Liver (tissue), 9 donors: ENCODE data around the gene KRTAP4-11. TPM values are rescaled to one million over a fixed set of nuclear protein-coding genes. Genes with fewer than 3 reads are reported as not detected.

Experiments
- DNase-seq: peaks from one replicate; pipeline ENCODE4 v3.0.0-alpha.2; 2017; ENCODE audit warnings: low spot score
- H3K27ac ChIP-seq, 2 donors: one replicate each; pipeline ENCODE4 v1.7.0; 2013; ENCODE audit warnings: inconsistent platforms in 2 of 2, low read length in 2 of 2, control low read depth in 1 of 2, low read depth in 1 of 2, mild to moderate bottlenecking in 1 of 2
- H3K27me3 ChIP-seq, 4 donors: one replicate each; pipeline versions ENCODE4 v1.6.1 to v1.7.0; 2013; ENCODE audit warnings: low read length in 3 of 4, inconsistent platforms in 1 of 4, mild to moderate bottlenecking in 1 of 4, moderate library complexity in 1 of 4; ENCODE audit not compliant: control insufficient read depth in 4 of 4, insufficient read depth in 4 of 4
- H3K36me3 ChIP-seq, 4 donors: one replicate each; pipeline versions ENCODE4 v1.6.1 to v1.7.0; 2013; ENCODE audit warnings: low read length in 3 of 4, mild to moderate bottlenecking in 3 of 4, low read depth in 1 of 4, moderate library complexity in 1 of 4; ENCODE audit not compliant: control insufficient read depth in 4 of 4, insufficient read depth in 3 of 4
- H3K4me1 ChIP-seq, 4 donors: one replicate each; pipeline versions ENCODE4 v1.6.1 to v1.7.0; 2013; ENCODE audit warnings: low read length in 3 of 4, mild to moderate bottlenecking in 3 of 4, moderate library complexity in 1 of 4; ENCODE audit not compliant: control insufficient read depth in 4 of 4, insufficient read depth in 4 of 4
- H3K4me3 ChIP-seq, 3 donors: one replicate each; pipeline versions ENCODE4 v1.6.1 to v1.7.0; 2013; ENCODE audit warnings: low read length in 3 of 3, control low read depth in 1 of 3, low read depth in 1 of 3, mild to moderate bottlenecking in 1 of 3
- H3K9ac ChIP-seq, 2 donors: one replicate each; pipeline ENCODE4 v1.7.0; 2013; ENCODE audit warnings: low read length in 2 of 2, mild to moderate bottlenecking in 2 of 2, moderate library complexity in 2 of 2, control low read depth in 1 of 2, low read depth in 1 of 2
- H3K9me3 ChIP-seq, 4 donors: one replicate each; pipeline versions ENCODE4 v1.6.1 to v1.7.0; 2013; ENCODE audit warnings: low read length in 3 of 4; ENCODE audit not compliant: control insufficient read depth in 4 of 4
- EGR1 ChIP-seq, 2 donors: IDR thresholded peaks; 2 replicates each; pipeline ENCODE4 v1.6.1; 2016 to 2018; ENCODE audit warnings: antibody characterized with exemption in 2 of 2, low read depth in 2 of 2
- FOXA1 ChIP-seq: IDR thresholded peaks from 2 replicates; pipeline ENCODE4 v1.6.1; 2016; ENCODE audit warnings: antibody characterized with exemption
- FOXA2 ChIP-seq: IDR thresholded peaks from 2 replicates; pipeline ENCODE4 v1.6.1; 2016; ENCODE audit warnings: antibody characterized with exemption
- GABPA ChIP-seq, 2 donors: IDR thresholded peaks in 1 of 2; conservative IDR thresholded peaks in 1 of 2; 2 replicates each; pipeline ENCODE4 v1.6.1; 2016; ENCODE audit warnings: antibody characterized with exemption in 2 of 2, mild to moderate bottlenecking in 1 of 2, moderate library complexity in 1 of 2
- HNF4A ChIP-seq, 2 donors: conservative IDR thresholded peaks; 2 replicates each; pipeline ENCODE4 v1.6.1; 2016; ENCODE audit warnings: antibody characterized with exemption in 2 of 2, mild to moderate bottlenecking in 2 of 2
- HNF4G ChIP-seq: IDR thresholded peaks from 2 replicates; pipeline ENCODE4 v1.6.1; 2016; ENCODE audit warnings: antibody characterized with exemption
- NR2F2 ChIP-seq: IDR thresholded peaks from 2 replicates; pipeline ENCODE4 v1.6.1; 2016; ENCODE audit warnings: antibody characterized with exemption
- RXRA ChIP-seq, 2 donors: IDR thresholded peaks; 2 replicates each; pipeline ENCODE4 v1.6.1; 2017 to 2018; ENCODE audit warnings: antibody characterized with exemption in 2 of 2, mild to moderate bottlenecking in 1 of 2
- YY1 ChIP-seq: IDR thresholded peaks from 2 replicates; pipeline ENCODE4 v1.6.1; 2016; ENCODE audit warnings: antibody characterized with exemption, mild to moderate bottlenecking
- WGBS: extraction: QIAGEN DNeasy Blood & Tissue Kit; methylation state at CpG from one replicate; pipeline ENCODE4 v1.1.7; 2013; 5-methylcytosine and 5-hydroxymethylcytosine counted together
- polyA plus RNA-seq, 2 donors: library from polyadenylated mRNA; stranded (reverse) in 1 of 2; unstranded in 1 of 2; fragments of 200-250 nt in 1 of 2; fragments of >200 nt in 1 of 2; fragmentation: Nextera tagmentation in 1 of 2; extraction: Ambion mirVana in 1 of 2; gene quantifications; one replicate each; pipeline versions ENCODE4 v1.2.1 to v1.2.3, GENCODE V29; 2013 to 2015
- total RNA-seq, 2 donors: library from RNA; depleted of rRNA; stranded (reverse); fragments of >200 nt; gene quantifications; one replicate each; pipeline ENCODE4 v1.2.3, GENCODE V29; 2014
- TF ChIP-seq, protein P1 (sequence below): IDR thresholded peaks from 2 replicates; pipeline ENCODE4 v1.6.1; 2016; ENCODE audit warnings: antibody characterized with exemption
- TF ChIP-seq, protein P2 (sequence below): fragments of 150-350 bp; IDR thresholded peaks from 2 replicates; pipeline ENCODE4 v1.5.1; 2017; ENCODE audit warnings: improper control_type of control experiment, low read depth, low read length; ENCODE audit not compliant: missing input control
- TF ChIP-seq, protein P3 (sequence below): IDR thresholded peaks from 2 replicates; pipeline ENCODE4 v1.6.1; 2016; ENCODE audit warnings: antibody characterized with exemption, mild to moderate bottlenecking
- TF ChIP-seq, protein P4 (sequence below): IDR thresholded peaks from 2 replicates; pipeline ENCODE4 v1.6.1; 2016; ENCODE audit warnings: antibody characterized with exemption
- TF ChIP-seq, protein P5 (sequence below): IDR thresholded peaks from 2 replicates; pipeline ENCODE4 v1.6.1; 2016; ENCODE audit warnings: antibody characterized with exemption
- donor health status: healthy.
- donor health status: healthy.
- donor health status: healthy.
- donor health status: healthy.
- donor health status: healthy.

Gene KRTAP4-11
- total and polyA plus RNA-seq, 4 donors, result not detected

DNA sequence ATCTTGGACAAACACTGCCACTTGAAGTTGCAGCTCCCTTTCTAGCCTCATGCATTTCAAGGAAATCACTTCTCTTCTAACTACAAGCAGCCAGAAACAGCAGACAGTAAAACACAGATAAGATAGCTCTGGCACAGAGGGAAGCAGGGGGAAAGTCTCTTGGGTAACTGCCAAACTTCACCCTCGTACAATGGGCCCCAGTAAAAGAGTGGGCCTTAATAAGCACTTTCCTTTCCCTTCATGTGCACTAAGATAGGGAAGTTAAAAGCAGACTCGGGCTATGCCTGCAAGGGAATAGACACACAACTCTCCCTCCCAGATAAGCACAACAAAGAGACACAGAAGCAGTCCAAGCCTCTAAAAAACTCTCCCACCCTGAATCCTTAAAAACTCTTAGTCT is 35.7 kb upstream of the KRTAP4-11 start (continued):
- TF ChIP-seq, protein P1, sequence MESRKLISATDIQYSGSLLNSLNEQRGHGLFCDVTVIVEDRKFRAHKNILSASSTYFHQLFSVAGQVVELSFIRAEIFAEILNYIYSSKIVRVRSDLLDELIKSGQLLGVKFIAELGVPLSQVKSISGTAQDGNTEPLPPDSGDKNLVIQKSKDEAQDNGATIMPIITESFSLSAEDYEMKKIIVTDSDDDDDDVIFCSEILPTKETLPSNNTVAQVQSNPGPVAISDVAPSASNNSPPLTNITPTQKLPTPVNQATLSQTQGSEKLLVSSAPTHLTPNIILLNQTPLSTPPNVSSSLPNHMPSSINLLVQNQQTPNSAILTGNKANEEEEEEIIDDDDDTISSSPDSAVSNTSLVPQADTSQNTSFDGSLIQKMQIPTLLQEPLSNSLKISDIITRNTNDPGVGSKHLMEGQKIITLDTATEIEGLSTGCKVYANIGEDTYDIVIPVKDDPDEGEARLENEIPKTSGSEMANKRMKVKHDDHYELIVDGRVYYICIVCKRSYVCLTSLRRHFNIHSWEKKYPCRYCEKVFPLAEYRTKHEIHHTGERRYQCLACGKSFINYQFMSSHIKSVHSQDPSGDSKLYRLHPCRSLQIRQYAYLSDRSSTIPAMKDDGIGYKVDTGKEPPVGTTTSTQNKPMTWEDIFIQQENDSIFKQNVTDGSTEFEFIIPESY, result no peak
- TF ChIP-seq GABPA (IDR thresholded peaks at IDR 0.05 in 1 of 2, conservative IDR thresholded peaks at IDR 0.05 in 1 of 2), result no peak
- TF ChIP-seq EGR1 (IDR thresholded peaks at IDR 0.05; ENCODE audit: low read depth in 2 of 2), result no peak

DNA sequence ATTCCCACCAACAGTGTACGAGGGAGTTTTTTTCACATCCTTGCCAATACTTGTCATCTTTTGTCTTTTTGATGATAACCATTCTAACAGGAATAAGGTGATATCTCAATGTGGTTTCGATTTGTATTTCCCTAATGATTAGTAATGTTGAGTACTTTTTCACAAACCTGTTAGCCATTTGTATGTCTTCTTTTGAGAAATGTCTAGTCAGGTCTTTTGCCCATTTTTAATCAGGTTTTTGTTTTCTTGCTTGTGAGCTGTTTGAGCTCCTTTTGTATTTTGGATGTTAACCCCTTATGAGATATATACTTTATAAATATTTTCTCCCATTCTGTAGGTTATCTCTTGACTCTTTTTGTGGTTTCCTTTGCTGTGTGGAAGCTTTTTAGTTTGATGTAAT is 33.4 kb upstream of the KRTAP4-11 start:
- no peaks in the 10 kb centered on the region for H3K4me1 ChIP-seq

More for the DNA sequence above, 33.4 kb upstream of the KRTAP4-11 start:
- WGBS, result 52% methylated on average over 2 of the region's 2 CpGs
- H3K4me3 ChIP-seq, result no peak overlapping the region
- H3K27me3 ChIP-seq, result peaks cover 0 to 3% (median 0%) of the 10 kb centered on the region in 4 donors
- H3K27ac ChIP-seq, result no peak overlapping the region
- TF ChIP-seq HNF4A (conservative IDR thresholded peaks at IDR 0.05) (no peak), HNF4G (no peak), FOXA1 (no peak), RXRA (IDR thresholded peaks at IDR 0.05) (no peak), YY1 (no peak), FOXA2 (no peak), EGR1 (IDR thresholded peaks at IDR 0.05; ENCODE audit: low read depth in 2 of 2) (no peak), GABPA (IDR thresholded peaks at IDR 0.05 in 1 of 2, conservative IDR thresholded peaks at IDR 0.05 in 1 of 2) (no peak), NR2F2 (no peak)
- TF ChIP-seq, protein P2, sequence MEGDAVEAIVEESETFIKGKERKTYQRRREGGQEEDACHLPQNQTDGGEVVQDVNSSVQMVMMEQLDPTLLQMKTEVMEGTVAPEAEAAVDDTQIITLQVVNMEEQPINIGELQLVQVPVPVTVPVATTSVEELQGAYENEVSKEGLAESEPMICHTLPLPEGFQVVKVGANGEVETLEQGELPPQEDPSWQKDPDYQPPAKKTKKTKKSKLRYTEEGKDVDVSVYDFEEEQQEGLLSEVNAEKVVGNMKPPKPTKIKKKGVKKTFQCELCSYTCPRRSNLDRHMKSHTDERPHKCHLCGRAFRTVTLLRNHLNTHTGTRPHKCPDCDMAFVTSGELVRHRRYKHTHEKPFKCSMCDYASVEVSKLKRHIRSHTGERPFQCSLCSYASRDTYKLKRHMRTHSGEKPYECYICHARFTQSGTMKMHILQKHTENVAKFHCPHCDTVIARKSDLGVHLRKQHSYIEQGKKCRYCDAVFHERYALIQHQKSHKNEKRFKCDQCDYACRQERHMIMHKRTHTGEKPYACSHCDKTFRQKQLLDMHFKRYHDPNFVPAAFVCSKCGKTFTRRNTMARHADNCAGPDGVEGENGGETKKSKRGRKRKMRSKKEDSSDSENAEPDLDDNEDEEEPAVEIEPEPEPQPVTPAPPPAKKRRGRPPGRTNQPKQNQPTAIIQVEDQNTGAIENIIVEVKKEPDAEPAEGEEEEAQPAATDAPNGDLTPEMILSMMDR, result no peak
- TF ChIP-seq, protein P3, sequence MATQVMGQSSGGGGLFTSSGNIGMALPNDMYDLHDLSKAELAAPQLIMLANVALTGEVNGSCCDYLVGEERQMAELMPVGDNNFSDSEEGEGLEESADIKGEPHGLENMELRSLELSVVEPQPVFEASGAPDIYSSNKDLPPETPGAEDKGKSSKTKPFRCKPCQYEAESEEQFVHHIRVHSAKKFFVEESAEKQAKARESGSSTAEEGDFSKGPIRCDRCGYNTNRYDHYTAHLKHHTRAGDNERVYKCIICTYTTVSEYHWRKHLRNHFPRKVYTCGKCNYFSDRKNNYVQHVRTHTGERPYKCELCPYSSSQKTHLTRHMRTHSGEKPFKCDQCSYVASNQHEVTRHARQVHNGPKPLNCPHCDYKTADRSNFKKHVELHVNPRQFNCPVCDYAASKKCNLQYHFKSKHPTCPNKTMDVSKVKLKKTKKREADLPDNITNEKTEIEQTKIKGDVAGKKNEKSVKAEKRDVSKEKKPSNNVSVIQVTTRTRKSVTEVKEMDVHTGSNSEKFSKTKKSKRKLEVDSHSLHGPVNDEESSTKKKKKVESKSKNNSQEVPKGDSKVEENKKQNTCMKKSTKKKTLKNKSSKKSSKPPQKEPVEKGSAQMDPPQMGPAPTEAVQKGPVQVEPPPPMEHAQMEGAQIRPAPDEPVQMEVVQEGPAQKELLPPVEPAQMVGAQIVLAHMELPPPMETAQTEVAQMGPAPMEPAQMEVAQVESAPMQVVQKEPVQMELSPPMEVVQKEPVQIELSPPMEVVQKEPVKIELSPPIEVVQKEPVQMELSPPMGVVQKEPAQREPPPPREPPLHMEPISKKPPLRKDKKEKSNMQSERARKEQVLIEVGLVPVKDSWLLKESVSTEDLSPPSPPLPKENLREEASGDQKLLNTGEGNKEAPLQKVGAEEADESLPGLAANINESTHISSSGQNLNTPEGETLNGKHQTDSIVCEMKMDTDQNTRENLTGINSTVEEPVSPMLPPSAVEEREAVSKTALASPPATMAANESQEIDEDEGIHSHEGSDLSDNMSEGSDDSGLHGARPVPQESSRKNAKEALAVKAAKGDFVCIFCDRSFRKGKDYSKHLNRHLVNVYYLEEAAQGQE, result no peak
- TF ChIP-seq, protein P4, sequence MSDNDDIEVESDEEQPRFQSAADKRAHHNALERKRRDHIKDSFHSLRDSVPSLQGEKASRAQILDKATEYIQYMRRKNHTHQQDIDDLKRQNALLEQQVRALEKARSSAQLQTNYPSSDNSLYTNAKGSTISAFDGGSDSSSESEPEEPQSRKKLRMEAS, result no peak
- TF ChIP-seq, protein P5, sequence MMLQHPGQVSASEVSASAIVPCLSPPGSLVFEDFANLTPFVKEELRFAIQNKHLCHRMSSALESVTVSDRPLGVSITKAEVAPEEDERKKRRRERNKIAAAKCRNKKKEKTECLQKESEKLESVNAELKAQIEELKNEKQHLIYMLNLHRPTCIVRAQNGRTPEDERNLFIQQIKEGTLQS, result no peak
- TF ChIP-seq, protein P1, result no peak
- H3K36me3 ChIP-seq, result no peaks in the 10 kb centered on the region
- no peak for DNase-seq
- no peak overlapping the region for H3K9ac ChIP-seq
- no peaks in the 10 kb centered on the region for H3K9me3 ChIP-seq
